ENCODE results near the gene OXCT1.

GRCh38 chr5:41822036-41822435, 48.2 kb downstream of the OXCT1 start:
- TF ChIP-seq POLR2A (IDR thresholded peaks at IDR 0.05; ENCODE audit: low read depth, low read length), result no peak
- no peak for TF ChIP-seq POLR2AphosphoS5 (IDR thresholded peaks at IDR 0.05; ENCODE audit: low read depth, low read length)
